Chondrocyte (in vitro differentiated cells): ENCODE measurements around the gene KANK3. TPM values are rescaled to one million over a fixed set of nuclear protein-coding genes. Genes with fewer than 3 reads are reported as not detected.

Experiments used
- DNase-seq: peaks from one replicate; pipeline ENCODE4 v3.0.0; 2021; ENCODE audit warnings: mixed read lengths, low spot score
- H3K27ac Mint-ChIP-seq: one replicate; pipeline ENCODE4 v1.8.0; 2021; ENCODE audit warnings: mild to moderate bottlenecking, moderate library complexity, mixed read lengths; ENCODE audit not compliant: unreplicated experiment
- H3K27me3 Mint-ChIP-seq: 2 replicates; pipeline ENCODE4 v1.8.0; 2021; ENCODE audit warnings: low read depth, mixed read lengths
- H3K36me3 Mint-ChIP-seq: 2 replicates; pipeline ENCODE4 v1.8.0; 2021; ENCODE audit warnings: low read depth, mixed read lengths
- H3K4me1 Mint-ChIP-seq: 2 replicates; pipeline ENCODE4 v1.8.0; 2021; ENCODE audit warnings: low read depth, mild to moderate bottlenecking, mixed read lengths
- H3K4me3 Mint-ChIP-seq: one replicate; pipeline ENCODE4 v1.8.0; 2021; ENCODE audit warnings: mild to moderate bottlenecking, moderate library complexity, mixed read lengths; ENCODE audit not compliant: unreplicated experiment
- H3K9me3 Mint-ChIP-seq: 2 replicates; pipeline ENCODE4 v1.8.0; 2021; ENCODE audit warnings: low read depth, mixed read lengths
- CTCF ChIP-seq: fragments of 200-600 bp; sonication (generic); IDR thresholded peaks from 2 replicates; pipeline ENCODE4 v1.5.0; 2021; ENCODE audit warnings: antibody characterized with exemption, mild to moderate bottlenecking, moderate library complexity
- total RNA-seq: library from RNA; stranded (reverse); gene quantifications from 3 replicates; pipeline ENCODE4 v1.2.1, GENCODE V29; 2021

Gene KANK3
- total RNA-seq, 1 donor from 2014 or later, result 1.2 TPM

DNA sequence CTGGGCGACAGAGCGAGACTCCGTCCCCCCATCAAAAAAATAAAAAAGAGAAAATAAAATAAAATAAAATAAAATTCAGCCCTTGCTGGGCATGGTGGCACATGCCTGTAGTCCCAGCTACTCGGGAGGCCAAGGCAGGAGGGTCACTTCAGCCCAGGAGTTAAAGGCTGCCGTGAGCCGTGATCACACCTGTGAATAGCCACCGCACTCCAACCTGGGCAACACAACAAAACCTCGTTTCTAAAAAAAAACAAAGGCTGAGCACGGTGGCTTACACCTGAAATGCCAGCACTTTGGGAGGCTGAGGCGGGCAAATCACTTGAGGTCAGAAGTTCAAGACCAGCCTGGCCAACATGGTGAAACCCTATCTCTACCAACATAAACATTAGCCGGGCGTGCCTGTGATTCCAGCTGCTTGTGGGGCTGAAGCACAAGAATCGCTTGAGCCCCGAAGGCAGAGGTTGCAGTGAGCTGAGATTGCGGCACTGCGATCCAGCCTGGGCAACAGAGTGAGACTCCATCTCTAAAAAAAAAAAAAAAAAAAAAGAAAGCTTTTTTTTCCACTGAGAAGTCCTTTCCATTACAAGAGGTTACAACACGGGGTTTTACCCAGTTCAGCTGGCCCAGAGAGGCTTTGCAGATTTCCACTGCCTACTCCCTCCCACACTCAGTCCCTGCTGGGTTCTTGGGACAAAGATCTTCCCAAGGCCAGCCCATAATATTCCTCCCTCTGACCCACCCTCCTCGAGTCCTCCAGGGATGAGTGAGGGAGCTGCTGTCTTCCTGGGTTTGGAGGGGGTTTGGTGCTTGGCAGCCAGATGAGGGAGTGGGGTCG lies 27.3 kb upstream of the KANK3 start:
- DNase-seq, result peak; percentile 49

DNA sequence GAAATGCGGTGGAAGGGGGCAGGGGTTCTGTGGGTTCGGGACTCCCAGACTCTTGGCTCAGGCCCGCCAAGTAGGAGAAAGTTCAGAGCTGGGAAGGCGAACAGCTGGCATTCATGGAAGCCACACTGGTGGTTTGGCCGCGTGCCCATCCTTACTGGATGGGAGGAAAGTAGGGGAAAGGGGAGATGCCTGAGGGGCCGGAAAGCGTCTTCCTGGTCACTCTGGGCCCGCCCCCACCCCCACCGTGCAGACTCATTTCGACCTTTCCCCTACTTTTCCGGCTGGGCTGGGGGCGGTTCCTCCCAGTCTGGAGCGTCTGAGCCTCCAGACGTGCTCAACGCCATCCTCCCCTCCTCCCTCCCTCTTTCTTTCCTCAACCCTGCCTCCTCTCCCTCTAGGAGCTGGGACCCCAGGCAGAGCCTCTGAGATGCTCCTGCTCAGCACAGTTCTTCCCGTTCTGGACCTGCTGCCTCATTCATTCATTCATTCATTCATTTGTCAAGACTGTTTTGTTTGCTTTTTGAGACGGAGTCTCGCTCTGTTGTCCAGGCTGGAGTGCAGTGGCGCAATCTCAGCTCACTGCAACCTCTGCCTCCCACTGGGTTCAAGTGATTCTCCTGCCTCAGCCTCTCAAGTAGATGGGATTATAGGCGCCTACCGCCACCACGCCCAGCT lies 24.4 kb upstream of the KANK3 start:
- peak; percentile 99 for DNase-seq
- peaks cover 9% of the 10 kb centered on the region for H3K36me3 Mint-ChIP-seq
- no peaks in the 10 kb centered on the region for H3K9me3 Mint-ChIP-seq
- TF ChIP-seq CTCF, result no peak
- no peaks in the 10 kb centered on the region for H3K27me3 Mint-ChIP-seq
- peak overlapping the region; percentile 92 for H3K4me3 Mint-ChIP-seq
- H3K4me1 Mint-ChIP-seq, result peaks cover 64% of the 10 kb centered on the region
- peak overlapping the region; percentile 97 for H3K27ac Mint-ChIP-seq

More for the DNA sequence above, 27.3 kb upstream of the KANK3 start:
- no peaks in the 10 kb centered on the region for H3K9me3 Mint-ChIP-seq
- no peak for TF ChIP-seq CTCF
- peak overlapping the region; percentile 84 for H3K27ac Mint-ChIP-seq
- no peaks in the 10 kb centered on the region for H3K27me3 Mint-ChIP-seq
- H3K4me3 Mint-ChIP-seq, result no peak overlapping the region
- peaks cover 17% of the 10 kb centered on the region for H3K36me3 Mint-ChIP-seq
- H3K4me1 Mint-ChIP-seq, result peaks cover 56% of the 10 kb centered on the region

GRCh38 chr19:8366961-8367326 lies 23.9 kb upstream of the KANK3 start:
- DNase-seq, result no peak
- TF ChIP-seq CTCF, result no peak
- Mint-ChIP-seq H3K27me3 (no peaks in the 10 kb centered on the region), H3K36me3 (peaks cover 9% of the 10 kb centered on the region), H3K9me3 (no peaks in the 10 kb centered on the region), H3K27ac (peak overlapping the region; percentile 97), H3K4me1 (peaks cover 69% of the 10 kb centered on the region), H3K4me3 (peak overlapping the region; percentile 92)

- TF ChIP-seq CTCF, result no peak
- peak overlapping the region; percentile 97 for H3K27ac Mint-ChIP-seq
- H3K4me1 Mint-ChIP-seq, result peaks cover 71% of the 10 kb centered on the region
- no peak for DNase-seq
- H3K4me3 Mint-ChIP-seq, result peak overlapping the region; percentile 92
- H3K9me3 Mint-ChIP-seq, result no peaks in the 10 kb centered on the region
- H3K27me3 Mint-ChIP-seq, result no peaks in the 10 kb centered on the region
- peaks cover 7% of the 10 kb centered on the region for H3K36me3 Mint-ChIP-seq
Observed at GRCh38 chr19:8366121-8366581, 23.1 kb upstream of the KANK3 start.
